Neural cell (in vitro differentiated cells): ENCODE measurements around the gene TRIO. TPM values are rescaled to one million over a fixed set of nuclear protein-coding genes. Genes with fewer than 3 reads are reported as not detected.

Experiments used
- H2AFZ ChIP-seq: fragments of 200-600, 300-800 bp; sonication (generic), shearing (Covaris generic); 2 replicates; pipeline ENCODE4 v1.6.0; 2014; ENCODE audit warnings: low read depth, mild to moderate bottlenecking, antibody characterized with exemption, low read length, moderate library complexity
- H3F3A ChIP-seq: fragments of 200-600 bp; shearing (Covaris generic); 2 replicates; pipeline ENCODE4 v1.6.1; 2016; ENCODE audit warnings: mild to moderate bottlenecking, moderate library complexity, mixed read lengths, antibody characterized with exemption, low read length; ENCODE audit not compliant: insufficient read depth, poor library complexity, severe bottlenecking
- H3K27ac ChIP-seq: fragments of 200-600, 300-800 bp; sonication (generic), shearing (Covaris generic); 2 replicates; pipeline ENCODE4 v1.5.1; 2014; ENCODE audit warnings: mild to moderate bottlenecking, low read length, moderate library complexity
- H3K27me3 ChIP-seq: fragments of 300-800, 200-600 bp; sonication (generic), shearing (Covaris generic); 2 replicates; pipeline ENCODE4 v1.6.0; 2014; ENCODE audit warnings: mild to moderate bottlenecking, low read depth, low read length, moderate library complexity; ENCODE audit not compliant: insufficient read depth
- H3K36me3 ChIP-seq: fragments of 300-800, 200-600 bp; sonication (generic), shearing (Covaris generic); 2 replicates; pipeline ENCODE4 v1.5.1; 2014; ENCODE audit warnings: mild to moderate bottlenecking, antibody characterized with exemption, low read length, moderate library complexity; ENCODE audit not compliant: insufficient read depth
- H3K4me2 ChIP-seq: fragments of 300-800, 200-600 bp; sonication (generic), shearing (Covaris generic); 2 replicates; pipeline ENCODE4 v1.6.0; 2014; ENCODE audit warnings: mild to moderate bottlenecking, low read length
- H3K4me3 ChIP-seq: fragments of 300-800, 200-600 bp; sonication (generic), shearing (Covaris generic); 2 replicates; pipeline ENCODE4 v1.5.1; 2014; ENCODE audit warnings: mild to moderate bottlenecking, low read length, moderate library complexity
- H3K79me2 ChIP-seq: fragments of 200-600 bp; shearing (Covaris generic); replicated peaks from 2 replicates; pipeline ENCODE4 v1.6.0; 2014; ENCODE audit warnings: mild to moderate bottlenecking, low read length, moderate library complexity; ENCODE audit not compliant: insufficient read depth
- H3K9ac ChIP-seq: fragments of 300-800, 200-600 bp; sonication (generic), shearing (Covaris generic); 2 replicates; pipeline ENCODE4 v1.6.1; 2016; ENCODE audit warnings: mild to moderate bottlenecking, low read length, mixed read lengths
- H3K9me2 ChIP-seq: fragments of 200-600 bp; shearing (Covaris generic); 2 replicates; pipeline ENCODE4 v1.6.1; 2016; ENCODE audit warnings: mild to moderate bottlenecking, low read length, mixed read lengths; ENCODE audit not compliant: insufficient read depth
- H3K9me3 ChIP-seq: fragments of 200-600, 300-800 bp; sonication (generic), shearing (Covaris generic); 2 replicates; pipeline ENCODE4 v1.6.1; 2016; ENCODE audit warnings: mild to moderate bottlenecking, mixed run types, low read length, moderate library complexity, mixed read lengths
- H4K20me1 ChIP-seq: fragments of 200-600 bp; shearing (Covaris generic); 2 replicates; pipeline ENCODE4 v1.6.1; 2016; ENCODE audit warnings: mild to moderate bottlenecking, mixed run types; ENCODE audit not compliant: insufficient read depth
- CTCF ChIP-seq: fragments of 450-650 bp; IDR thresholded peaks from 2 replicates; pipeline ENCODE4 v1.5.1; 2014; ENCODE audit warnings: antibody characterized with exemption, mild to moderate bottlenecking, moderate library complexity; ENCODE audit not compliant: poor library complexity, severe bottlenecking
- EP300 ChIP-seq: fragments of 450-650 bp; conservative IDR thresholded peaks from 2 replicates; pipeline ENCODE4 v1.6.1; 2014; ENCODE audit warnings: antibody characterized with exemption, mild to moderate bottlenecking, moderate library complexity; ENCODE audit not compliant: poor library complexity, severe bottlenecking
- EZH2 ChIP-seq: fragments of 200-600, 300-800 bp; shearing (Covaris generic), sonication (generic); IDR thresholded peaks from 2 replicates; pipeline ENCODE4 v1.6.1; 2014; ENCODE audit warnings: antibody characterized with exemption, low read length, borderline replicate concordance, mild to moderate bottlenecking; ENCODE audit not compliant: insufficient read depth, poor library complexity, severe bottlenecking
- MXI1 ChIP-seq: fragments of 450-650 bp; conservative IDR thresholded peaks from 2 replicates; pipeline ENCODE4 v1.6.1; 2014; ENCODE audit warnings: antibody characterized with exemption, mild to moderate bottlenecking; ENCODE audit not compliant: poor library complexity, severe bottlenecking
- POLR2AphosphoS5 ChIP-seq: IDR thresholded peaks from 2 replicates; pipeline ENCODE4 v1.6.1; 2012
- RAD21 ChIP-seq: fragments of 450-650 bp; conservative IDR thresholded peaks from 2 replicates; pipeline ENCODE4 v1.6.1; 2014; ENCODE audit warnings: antibody characterized with exemption, mild to moderate bottlenecking, moderate library complexity
- REST ChIP-seq: IDR thresholded peaks from 2 replicates; pipeline ENCODE4 v1.6.1; 2012; ENCODE audit warnings: borderline replicate concordance
- SMC3 ChIP-seq: fragments of 450-650 bp; conservative IDR thresholded peaks from 2 replicates; pipeline ENCODE4 v1.6.1; 2014; ENCODE audit warnings: antibody characterized with exemption, mild to moderate bottlenecking, moderate library complexity; ENCODE audit not compliant: poor library complexity
- TAF1 ChIP-seq: IDR thresholded peaks from 2 replicates; pipeline ENCODE4 v1.6.1; 2012; ENCODE audit warnings: low read depth
- polyA plus RNA-seq: library from polyadenylated mRNA; depleted of rRNA; stranded (reverse); fragments of >200 nt; gene quantifications from 2 replicates; pipeline ENCODE4 v1.2.3, GENCODE V29; 2014

TRIO gene
- polyA plus RNA-seq, 1 donor from 2014 or later = 168 TPM

DNA sequence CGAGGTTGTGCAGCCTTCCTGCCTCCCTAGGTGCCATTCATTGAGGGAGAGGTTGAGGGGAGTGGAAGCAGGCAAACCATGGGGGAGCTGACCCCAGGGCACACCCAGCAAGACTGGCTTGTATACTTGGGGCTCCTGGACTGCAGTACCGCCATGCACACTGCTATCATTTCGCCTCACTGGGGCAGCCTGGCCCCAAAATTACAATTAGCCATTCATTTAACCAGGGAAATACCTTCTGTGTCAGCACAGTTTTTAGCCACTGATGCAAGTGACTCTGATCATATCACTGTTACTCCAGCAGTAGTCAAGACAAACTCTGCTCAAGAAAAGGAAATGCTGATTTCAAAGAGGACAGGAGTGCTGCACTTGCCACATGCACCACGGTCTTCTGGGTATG is 109.7 kb downstream of the TRIO start:
- no peak overlapping the region for H3K4me2 ChIP-seq
- H3K9me3 ChIP-seq = no peaks in the 10 kb centered on the region
- H3K27me3 ChIP-seq = no peaks in the 10 kb centered on the region
- no peaks in the 10 kb centered on the region for H4K20me1 ChIP-seq
- TF ChIP-seq POLR2AphosphoS5 (no peak), TAF1 (no peak), SMC3 (no peak), MXI1 (no peak), EZH2 (no peak), RAD21 (no peak), REST (no peak), CTCF (no peak), EP300 (no peak)
- no peak overlapping the region for H3K4me3 ChIP-seq
- H3K9ac ChIP-seq = peak overlapping the region; percentile 18
- no peaks in the 10 kb centered on the region for H3K9me2 ChIP-seq
- H3K27ac ChIP-seq = peak overlapping the region; percentile 97
- no peaks in the 10 kb centered on the region for H3K36me3 ChIP-seq
- no peak overlapping the region for H2AFZ ChIP-seq
- H3F3A ChIP-seq = peaks cover 20% of the 10 kb centered on the region
- peaks cover 84% of the 10 kb centered on the region for H3K79me2 ChIP-seq

- no peaks in the 10 kb centered on the region for H3K9me2 ChIP-seq
- H4K20me1 ChIP-seq = no peaks in the 10 kb centered on the region
- no peaks in the 10 kb centered on the region for H3K27me3 ChIP-seq
- TF ChIP-seq SMC3 (no peak), RAD21 (no peak), POLR2AphosphoS5 (no peak), REST (no peak), EP300 (no peak), EZH2 (no peak), TAF1 (no peak), CTCF (no peak), MXI1 (no peak)
- H2AFZ ChIP-seq = no peak overlapping the region
- no peaks in the 10 kb centered on the region for H3K9me3 ChIP-seq
- H3K27ac ChIP-seq = no peak overlapping the region
- H3K4me3 ChIP-seq = no peak overlapping the region
- peaks cover 7% of the 10 kb centered on the region for H3F3A ChIP-seq
- no peak overlapping the region for H3K4me2 ChIP-seq
- peaks cover 86% of the 10 kb centered on the region for H3K79me2 ChIP-seq
- no peaks in the 10 kb centered on the region for H3K36me3 ChIP-seq
- no peak overlapping the region for H3K9ac ChIP-seq
Observed at GRCh38 chr5:14254686-14255085, 111.5 kb downstream of the TRIO start.
